K562 (cell line): ENCODE measurements around the gene YWHAB. TPM values are rescaled to one million over a fixed set of nuclear protein-coding genes. Genes with fewer than 3 reads are reported as not detected.

ENCODE experiments used
- DLX4 ChIP-seq: fragments of 250-450 bp; sonication (Bioruptor Pico); IDR thresholded peaks from 2 replicates; pipeline ENCODE4 v1.6.1; 2021; ENCODE audit warnings: mild to moderate bottlenecking
- ETV5 ChIP-seq: sonication (generic); formaldehyde crosslinking; IDR thresholded peaks from 2 replicates; pipeline ENCODE4 v1.4.0; 2020; ENCODE audit warnings: low read depth, mild to moderate bottlenecking, missing genetic modification reagents
- GABPB1 ChIP-seq: sonication (generic); formaldehyde crosslinking; IDR thresholded peaks from 2 replicates; pipeline ENCODE4 v1.8.0; 2022; ENCODE audit warnings: mild to moderate bottlenecking, missing genetic modification reagents
- MEF2A ChIP-seq: IDR thresholded peaks from 2 replicates; pipeline ENCODE4 v1.6.1; 2011; ENCODE audit warnings: low read depth, mild to moderate bottlenecking, low read length, moderate library complexity; ENCODE audit not compliant: control insufficient read depth
- NCOA2 ChIP-seq, 2 experiments: fragments of 450-650 bp; IDR thresholded peaks; 2 replicates each; pipeline ENCODE4 v1.6.1; 2018; ENCODE audit warnings: mild to moderate bottlenecking in 2 of 2, moderate library complexity in 1 of 2; ENCODE audit not compliant: partially characterized antibody in 2 of 2
- NEUROD1 ChIP-seq: fragments of 150-350 bp; IDR thresholded peaks from 2 replicates; pipeline ENCODE4 v1.6.1; 2014; ENCODE audit warnings: borderline replicate concordance, low read length, low read depth; ENCODE audit not compliant: partially characterized antibody
- POLR2A ChIP-seq: fragments of 450-650 bp; conservative IDR thresholded peaks from 2 replicates; pipeline ENCODE4 v1.6.1; 2016
- RBFOX2 ChIP-seq: fragments of 200-400 bp; formaldehyde crosslinking; IDR thresholded peaks from 2 replicates; pipeline ENCODE4 v1.6.1; 2017; ENCODE audit warnings: low read depth, mild to moderate bottlenecking, low read length, moderate library complexity
- SIN3B ChIP-seq: fragments of 450-650 bp; IDR thresholded peaks from 2 replicates; pipeline ENCODE4 v1.6.1; 2017; ENCODE audit warnings: low read depth, mild to moderate bottlenecking, moderate library complexity
- THRA ChIP-seq: fragments of 450-650 bp; IDR thresholded peaks from 2 replicates; pipeline ENCODE4 v1.6.1; 2017; ENCODE audit warnings: mild to moderate bottlenecking, moderate library complexity
- ZBTB40 ChIP-seq, 2 experiments: fragments of 450-650 bp in 1 of 2; sonication (generic) in 1 of 2; formaldehyde crosslinking in 1 of 2; IDR thresholded peaks; 2 replicates each; pipeline versions ENCODE4 v1.7.1 to v1.9.0; 2016 to 2022; ENCODE audit warnings: inconsistent platforms in 1 of 2, mild to moderate bottlenecking in 1 of 2, missing genetic modification reagents in 1 of 2
- ZFP91 ChIP-seq: sonication (generic); formaldehyde crosslinking; IDR thresholded peaks from 2 replicates; pipeline ENCODE4 v1.8.0; 2022; ENCODE audit warnings: mild to moderate bottlenecking, missing genetic modification reagents
- ZNF239 ChIP-seq: fragments of 250-450 bp; sonication (Bioruptor Pico); IDR thresholded peaks from 2 replicates; pipeline ENCODE4 v1.4.0; 2020; ENCODE audit warnings: mild to moderate bottlenecking
- ZNF589 ChIP-seq: fragments of 200-800 bp; sonication (Bioruptor generic); IDR thresholded peaks from 2 replicates; pipeline ENCODE4 v1.6.1; 2016; ENCODE audit warnings: low read depth, missing genetic modification characterization, missing compliant biosample characterization
- ZNF780A ChIP-seq: fragments of 250-450 bp; sonication (Bioruptor Pico); IDR thresholded peaks from 2 replicates; pipeline ENCODE4 v1.5.0; 2021; ENCODE audit warnings: mild to moderate bottlenecking
- ZNF830 ChIP-seq: fragments of 250-450 bp; sonication (Bioruptor Pico); IDR thresholded peaks from 2 replicates; pipeline ENCODE4 v1.5.0; 2021; ENCODE audit warnings: mild to moderate bottlenecking
- polyA plus RNA-seq, 8 experiments: library from polyadenylated mRNA; depleted of rRNA in 4 of 8; stranded (reverse) in 5 of 8; unstranded in 3 of 8; fragments of >200 nt; fragmentation: Nextera tagmentation in 2 of 8; fragmentation: Illumina TruSeq in 1 of 8; extraction: Ambion mirVana in 2 of 8; extraction: Trizol in 1 of 8; gene quantifications; 2 replicates each; pipeline versions ENCODE4 v1.2.1 to v1.2.3, GENCODE V29; 2011 to 2014; ENCODE audit warnings: inconsistent platforms in 1 of 8, missing spikeins in 1 of 8
- total RNA-seq, 7 experiments: library from RNA; depleted of rRNA in 6 of 7; stranded (reverse); fragments of >200 nt in 6 of 7; fragmentation: Illumina TruSeq in 2 of 7; extraction: Trizol in 2 of 7; gene quantifications; 2 replicates each; pipeline versions ENCODE4 v1.2.1 to v1.2.3, GENCODE V29; 2011 to 2021; ENCODE audit warnings: low replicate concordance in 1 of 7

The YWHAB gene
- total and polyA plus RNA-seq, 9 of the 15 experiments (the other 6 are each of a cell fraction or from before 2014, with no cell fraction given) = 60.6 to 185 (median 96.1) TPM

- TF ChIP-seq ZBTB40 (IDR thresholded peaks at IDR 0.05) (peak; percentile 43; the same call in 1 of the 2 replicates), ZBTB40 (CRISPR knock-in tag; IDR thresholded peaks at IDR 0.05) (no peak), ZNF589 (CRISPR knock-in tag) (no peak), SIN3B (no peak), ZNF239 (CRISPR knock-in tag) (no peak), NEUROD1 (peak; percentile 33), ZNF830 (no peak), POLR2A (peak; percentile 54), NCOA2 (IDR thresholded peaks at IDR 0.05; ENCODE audit: partially characterized antibody in 2 of 2) (no peak), MEF2A (no peak), THRA (no peak), RBFOX2 (0 out of 2 replicates have a peak, but pooled peaks have one; percentile 20), ZFP91 (no peak), DLX4 (CRISPR knock-in tag) (no peak), ZNF780A (CRISPR knock-in tag) (no peak), GABPB1 (CRISPR knock-in tag) (no peak), ETV5 (CRISPR knock-in tag) (no peak)
These were observed 28.6 kb upstream of the YWHAB start (continued) for GRCh38 chr20:44856856-44857448.
